GM18873 (cell line): ENCODE measurements around the gene VAV2.
"Not testable (repeated sequence)": the region's sequence is repeated elsewhere in the genome, so short reads cannot be mapped to it uniquely, and the experiment has no call there.

ENCODE experiments used
- ATAC-seq: cut with Tn5 transposase; IDR thresholded peaks from one replicate; pipeline ENCODE4 v1.9.1; 2021; ENCODE audit warnings: mild to moderate bottlenecking, moderate library complexity, moderate number of reproducible peaks; ENCODE audit not compliant: unreplicated experiment, low FRiP score

VAV2 gene

DNA sequence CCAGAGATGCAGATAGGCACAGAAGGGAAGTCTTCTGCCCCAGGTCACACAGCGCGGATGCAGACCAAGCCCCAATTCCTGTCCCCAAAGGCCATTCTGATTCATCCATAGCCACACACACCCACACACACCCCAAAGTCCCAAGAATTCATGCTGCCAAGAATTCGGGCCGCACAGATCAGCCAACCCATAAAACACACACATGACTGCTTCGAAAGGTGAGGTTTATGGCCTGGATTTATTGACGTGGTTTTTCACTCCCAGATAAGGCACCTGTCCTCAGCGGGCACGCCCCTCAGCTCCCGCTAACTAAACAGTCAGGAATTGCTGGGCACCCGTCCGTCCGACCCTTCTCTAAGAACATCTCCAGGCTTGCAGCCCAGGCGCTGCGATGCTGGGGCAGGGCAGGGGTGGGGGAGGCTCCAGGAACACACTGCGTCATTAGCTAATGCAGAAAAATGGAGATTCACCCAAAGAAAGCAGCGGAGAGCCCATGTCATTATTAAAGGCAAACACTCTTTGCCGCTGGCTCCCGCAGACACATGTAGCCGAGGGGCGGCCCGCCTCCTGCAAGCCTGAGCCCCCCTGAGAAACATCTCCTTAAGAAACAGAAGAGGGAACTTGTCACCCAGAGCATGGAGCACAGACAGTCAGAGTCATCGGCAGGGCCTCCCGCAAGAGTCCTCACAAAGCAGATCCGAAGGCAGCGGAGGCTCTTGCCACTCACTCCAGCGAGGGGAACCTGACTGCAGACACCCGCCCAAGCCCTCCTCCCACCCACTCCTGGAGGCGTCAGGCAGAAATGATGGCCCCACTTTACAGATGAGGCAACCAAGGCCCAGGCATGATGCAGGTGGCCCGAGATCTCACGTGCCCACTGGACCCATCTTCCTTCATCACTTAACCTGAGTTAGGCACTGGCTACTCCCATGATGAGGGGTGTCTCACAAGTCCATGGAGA is 19.9 kb downstream of the VAV2 start:
- no peak for ATAC-seq

DNA sequence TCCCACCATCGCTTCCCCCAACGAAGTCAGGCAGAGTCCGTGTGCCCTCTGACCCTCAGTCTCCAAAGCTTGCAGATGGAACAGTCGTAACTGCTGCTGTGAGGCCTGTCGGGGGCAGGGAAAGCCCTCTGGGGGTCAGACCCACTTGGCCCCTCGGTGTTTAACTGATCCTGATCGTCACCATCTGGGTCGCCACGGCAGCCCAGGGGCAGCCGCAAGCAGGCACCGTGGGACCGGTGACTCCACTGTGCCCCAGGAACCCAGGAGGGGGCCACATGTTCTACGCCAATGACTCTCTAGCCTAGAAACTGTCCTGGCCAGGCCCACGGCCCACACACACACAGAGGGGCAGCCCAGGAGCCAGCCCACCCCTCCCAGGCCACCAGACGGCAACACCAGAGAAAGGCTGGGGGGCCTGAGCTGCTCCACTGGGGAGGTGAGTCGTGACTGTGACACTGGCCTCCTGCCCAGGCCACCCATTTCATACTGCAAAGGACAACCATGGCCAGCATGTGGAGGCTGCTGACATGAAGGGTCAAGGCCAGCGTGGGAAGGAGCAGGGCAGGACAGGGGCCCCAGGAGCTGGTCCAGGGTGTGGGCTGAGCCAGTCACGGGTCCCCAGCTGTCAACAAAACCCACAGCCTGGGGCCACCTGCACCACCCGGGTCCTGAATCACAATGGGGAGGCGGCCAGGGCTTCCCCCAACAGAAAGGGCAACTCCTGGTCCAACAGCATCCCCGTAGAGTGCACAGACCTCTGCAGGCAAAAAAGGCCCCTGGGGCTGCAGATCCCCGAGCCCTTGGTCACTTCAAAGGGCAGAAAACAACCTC is 20.8 kb downstream of the VAV2 start:
- no peak for ATAC-seq

DNA sequence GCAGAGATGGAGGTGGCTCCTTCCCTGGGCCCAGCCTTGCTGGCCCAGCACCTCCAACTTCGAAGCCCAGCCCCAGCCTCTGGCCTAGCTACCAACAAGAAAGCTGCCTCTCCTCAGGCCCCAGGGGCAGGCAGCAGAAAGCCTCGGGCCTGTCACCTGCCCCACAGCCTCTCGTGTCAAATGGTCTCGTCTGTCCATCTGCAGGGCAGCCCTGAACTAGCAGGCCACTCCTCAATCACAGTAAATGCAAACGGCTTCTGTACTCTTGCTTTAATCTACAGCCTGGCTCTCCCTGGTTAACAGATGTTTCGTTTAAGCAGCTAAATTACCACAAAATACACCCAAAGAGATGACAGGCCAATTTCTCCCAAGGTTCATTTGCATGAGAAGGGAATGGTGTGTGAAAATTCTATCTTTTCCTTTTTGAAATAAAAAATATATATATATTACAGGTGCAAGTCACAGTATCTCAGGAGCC is 21.5 kb downstream of the VAV2 start:
- no peak for ATAC-seq

DNA sequence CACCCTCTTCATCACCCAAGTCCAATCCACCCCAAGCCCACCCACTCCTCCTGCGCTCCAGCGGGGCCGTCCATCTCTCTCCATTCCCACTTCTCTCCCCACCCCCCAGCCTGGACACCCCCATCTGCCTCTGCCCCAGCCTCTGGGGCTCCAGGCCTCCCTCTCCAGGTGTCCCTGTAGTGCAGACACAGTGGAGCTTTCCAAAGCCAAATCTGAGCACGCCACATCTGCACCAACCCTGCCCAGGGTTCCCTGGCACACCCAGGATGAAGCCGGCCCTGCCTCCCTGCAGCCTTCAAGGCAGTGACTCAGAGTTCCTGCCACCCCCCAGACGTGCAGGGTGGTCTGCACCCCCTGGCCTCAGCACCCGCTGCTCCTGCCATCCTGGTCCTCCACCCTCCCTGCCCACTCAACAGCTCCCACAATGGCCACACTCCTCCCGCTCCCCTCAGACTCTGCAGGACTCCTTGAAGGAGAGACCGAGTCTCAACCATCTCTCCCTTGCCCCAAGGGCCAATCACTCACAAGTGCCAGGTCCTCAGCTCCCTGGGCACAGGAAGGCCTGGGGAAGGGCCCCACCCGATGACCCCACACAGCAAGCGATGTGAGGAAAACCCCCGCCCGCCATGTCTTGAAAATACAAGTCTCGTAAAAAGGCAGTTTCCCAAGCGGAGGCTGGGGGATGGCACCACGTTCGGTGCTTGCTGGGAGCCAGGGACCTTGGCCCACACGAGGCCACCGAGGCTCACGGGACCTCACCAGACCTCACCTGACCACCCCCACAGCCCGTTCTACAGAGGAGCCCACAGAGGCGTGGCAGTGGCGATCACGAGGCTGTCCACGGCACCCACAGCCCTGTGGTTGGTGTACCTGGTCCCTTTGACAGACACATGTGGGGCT is 22.2 kb downstream of the VAV2 start:
- ATAC-seq: no peak

DNA sequence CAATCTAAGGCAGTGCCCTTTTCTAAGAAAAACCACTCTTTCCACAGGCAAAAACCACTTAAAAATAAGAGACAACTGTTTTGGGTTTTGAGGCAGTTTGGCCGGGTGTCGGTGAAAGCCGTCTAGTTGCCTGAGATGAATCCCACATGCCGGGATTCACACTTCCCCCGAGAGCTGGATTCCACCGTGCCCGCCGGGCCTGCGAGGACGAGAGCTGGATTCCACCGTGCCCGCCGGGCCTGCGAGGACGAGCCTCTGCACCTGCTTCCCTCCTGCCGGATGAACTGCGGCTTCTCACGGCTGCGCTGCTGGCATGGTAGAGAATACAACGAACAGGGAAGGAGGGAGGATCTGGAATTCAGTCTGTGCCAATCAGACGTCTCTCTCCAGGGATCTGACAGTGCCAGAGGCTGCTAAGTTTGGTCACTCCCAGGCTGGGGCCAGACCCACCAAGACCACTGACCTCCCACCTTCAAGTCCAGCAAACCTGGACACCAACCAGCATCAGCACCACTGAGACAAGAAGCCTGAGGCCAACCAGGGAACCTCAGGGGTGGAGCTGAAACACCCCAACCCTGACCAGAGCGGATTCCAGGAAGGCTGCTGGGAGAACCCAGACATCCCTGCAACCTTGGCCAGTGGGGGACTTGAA is 23.0 kb downstream of the VAV2 start:
- no peak for ATAC-seq

DNA sequence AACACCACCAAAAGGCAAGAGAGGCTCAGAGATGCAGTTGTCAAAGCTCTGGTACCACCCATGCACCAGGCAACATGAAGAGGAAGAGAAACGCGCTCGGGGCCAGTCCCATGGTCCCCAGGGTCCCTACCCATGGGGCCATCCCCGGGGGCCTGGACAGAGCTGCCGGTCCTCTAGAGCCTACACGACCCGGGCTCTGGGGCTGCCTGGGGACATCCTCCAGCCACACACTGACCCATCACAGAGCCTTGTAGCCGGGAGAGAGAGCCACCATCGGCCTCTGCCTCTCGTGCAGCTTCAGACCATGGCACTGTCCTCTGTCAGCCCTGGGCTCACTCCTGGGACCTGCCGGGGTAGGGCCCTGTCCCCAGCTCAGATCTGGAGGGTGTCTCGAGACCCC is 23.7 kb downstream of the VAV2 start:
- no peak for ATAC-seq

DNA sequence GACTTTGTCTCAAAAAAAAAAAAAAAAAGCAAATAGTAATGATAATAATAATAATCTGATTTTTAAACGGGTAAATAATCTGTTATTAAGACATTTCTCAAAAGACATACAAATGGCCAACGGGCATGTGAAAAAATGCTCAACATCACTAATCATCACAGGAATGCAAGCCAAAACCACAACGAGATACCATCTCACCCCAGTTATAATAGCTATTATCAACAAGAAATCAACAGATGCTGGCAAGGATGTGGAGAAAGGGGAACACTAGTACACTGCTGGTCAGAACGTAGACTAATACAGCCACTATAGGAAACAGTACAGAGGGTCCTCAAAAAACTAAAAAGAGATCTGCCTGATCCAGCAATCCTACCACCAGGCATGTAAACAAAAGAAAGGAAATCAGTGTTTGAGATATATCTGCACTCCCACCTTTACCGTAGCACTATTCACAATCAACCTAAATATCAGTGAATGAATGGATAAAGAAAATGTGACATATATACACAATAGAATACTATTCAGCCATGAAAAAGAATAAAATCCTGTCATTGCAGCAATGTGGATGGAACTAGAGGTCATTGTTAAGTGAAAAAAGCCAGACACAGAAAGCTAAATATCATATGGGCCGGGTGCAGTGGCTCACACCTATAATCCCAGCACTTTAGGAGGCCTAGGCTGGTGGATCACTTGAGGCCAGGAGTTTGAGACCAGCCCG is 24.9 kb downstream of the VAV2 start:
- no peak for ATAC-seq

DNA sequence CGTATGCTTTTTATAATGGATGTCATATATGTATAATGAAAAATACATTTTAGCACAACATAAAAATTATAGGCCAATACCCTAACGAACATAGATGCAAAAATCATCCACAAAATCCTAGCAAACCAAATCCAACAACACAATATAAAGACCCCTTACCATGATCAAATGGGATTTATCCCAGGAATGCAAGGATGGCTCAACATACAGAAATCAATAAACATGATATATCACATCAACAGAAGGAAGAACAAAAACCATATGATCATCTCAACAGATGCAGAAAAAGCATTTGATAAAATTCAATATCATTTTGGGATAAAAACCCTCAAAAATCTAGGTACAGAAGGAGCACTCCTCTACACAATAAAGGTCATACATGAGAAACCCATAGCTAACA is 27.7 kb downstream of the VAV2 start:
- ATAC-seq: no peak

DNA sequence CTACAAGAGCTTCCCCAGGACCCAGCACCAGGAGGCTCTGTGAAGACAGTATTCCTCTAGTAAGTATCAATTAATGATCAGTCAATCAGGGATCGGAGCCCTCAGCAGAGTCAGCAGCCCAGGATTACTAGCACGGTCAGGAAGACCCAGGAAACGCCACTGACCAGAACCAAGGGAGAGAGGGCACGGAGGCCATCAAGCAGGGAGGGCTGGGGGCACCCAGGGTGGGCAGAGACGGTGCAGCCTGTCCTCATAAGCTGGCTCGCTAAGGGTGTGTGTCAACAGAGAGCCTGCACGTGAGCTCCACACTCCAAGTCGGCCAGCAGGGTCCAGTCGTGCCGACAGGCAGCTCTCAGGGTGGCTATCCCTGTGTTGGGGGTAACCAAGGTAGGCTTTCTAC is 29.0 kb downstream of the VAV2 start:
- ATAC-seq: no peak

DNA sequence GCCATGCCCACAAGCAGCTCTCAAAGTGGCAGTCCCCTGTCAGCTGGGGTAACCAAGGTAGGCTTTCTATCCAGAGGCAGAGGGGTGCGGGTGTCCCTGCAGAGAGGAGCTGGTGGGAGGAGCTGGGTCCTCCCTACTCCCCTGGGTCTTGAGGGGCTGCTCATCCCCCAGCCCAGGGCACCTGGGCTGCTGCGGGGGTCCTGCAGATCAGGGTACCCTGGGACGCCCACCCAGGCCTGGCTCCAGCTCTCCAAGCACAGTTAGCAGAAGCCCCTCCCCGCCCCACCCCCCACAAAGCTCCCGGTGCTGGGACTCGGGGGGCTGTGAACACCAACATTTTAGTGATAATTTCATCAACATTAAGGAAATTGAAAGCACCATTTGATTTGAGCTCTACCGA is 29.8 kb downstream of the VAV2 start:
- ATAC-seq: no peak

DNA sequence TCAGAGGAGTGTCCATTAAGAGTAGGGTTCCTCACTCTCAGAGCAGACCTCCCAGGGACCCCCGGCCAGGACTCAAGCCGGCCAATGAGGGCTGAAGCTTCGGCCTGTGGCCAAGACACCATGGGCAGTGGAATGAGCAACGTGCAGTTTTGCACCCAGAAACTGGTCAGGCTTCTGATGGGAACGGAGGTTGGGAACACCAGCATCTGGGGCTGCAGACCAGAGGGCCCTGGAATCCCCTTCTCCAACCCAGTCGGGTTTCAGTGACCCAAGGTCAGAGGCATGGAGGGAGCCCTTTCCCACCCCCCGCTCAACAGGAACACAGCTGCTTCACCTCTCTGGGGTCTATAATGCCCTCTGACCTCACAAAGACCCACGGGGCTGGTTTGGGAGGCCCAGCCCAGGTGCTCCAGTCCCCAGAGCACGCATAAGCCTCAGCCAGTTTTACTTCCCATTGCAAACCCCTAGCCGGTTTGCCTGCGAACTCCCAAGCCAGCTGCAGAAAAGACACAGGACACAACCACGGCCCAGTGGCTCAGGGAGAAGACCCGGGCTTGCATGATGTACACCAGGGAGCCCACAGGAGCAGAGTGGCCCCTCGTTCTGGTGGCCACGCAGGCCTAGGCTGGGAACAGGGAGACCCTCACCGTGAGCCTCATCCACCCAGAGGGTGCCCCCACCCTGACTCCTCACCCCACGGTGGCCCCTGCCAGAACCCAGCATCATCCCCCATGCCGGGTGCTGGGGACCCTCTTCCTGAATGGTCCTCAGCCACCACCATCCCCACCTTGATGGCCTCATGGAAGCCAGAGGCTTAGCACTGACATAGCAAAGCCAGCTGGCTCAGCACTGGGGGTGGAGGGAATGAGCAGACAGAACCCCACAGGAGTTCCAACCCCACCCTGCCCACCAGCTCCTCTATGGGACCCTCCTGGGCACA is 30.6 kb downstream of the VAV2 start:
- ATAC-seq: no peak

DNA sequence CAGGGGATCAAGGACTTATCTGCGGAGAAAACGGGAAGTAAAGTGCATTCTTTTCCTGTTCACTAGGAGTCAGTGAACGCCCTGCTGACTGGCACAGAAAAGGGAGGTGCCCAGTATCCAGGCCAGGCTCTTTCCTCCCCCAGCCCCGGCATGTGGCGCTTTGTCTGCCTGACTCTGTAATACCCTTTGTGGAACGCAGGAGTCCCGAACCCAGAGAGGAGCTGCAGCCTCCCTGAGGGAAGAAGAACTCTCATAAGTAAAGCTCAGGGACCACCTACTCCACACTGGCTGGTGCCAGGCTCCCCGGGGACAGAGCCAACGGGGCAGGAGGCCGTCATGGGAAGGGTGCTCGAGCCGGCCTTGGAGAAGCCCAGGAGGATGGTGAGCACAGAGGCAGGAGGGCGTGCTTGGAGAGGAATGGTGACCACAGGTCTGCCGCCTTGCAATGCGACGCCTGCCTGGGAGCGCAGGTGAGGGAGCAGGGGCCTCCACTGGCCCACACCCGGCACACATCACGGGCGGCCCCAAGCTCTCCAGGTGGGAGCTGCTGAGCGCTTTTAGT is 31.5 kb downstream of the VAV2 start:
- ATAC-seq: no peak

DNA sequence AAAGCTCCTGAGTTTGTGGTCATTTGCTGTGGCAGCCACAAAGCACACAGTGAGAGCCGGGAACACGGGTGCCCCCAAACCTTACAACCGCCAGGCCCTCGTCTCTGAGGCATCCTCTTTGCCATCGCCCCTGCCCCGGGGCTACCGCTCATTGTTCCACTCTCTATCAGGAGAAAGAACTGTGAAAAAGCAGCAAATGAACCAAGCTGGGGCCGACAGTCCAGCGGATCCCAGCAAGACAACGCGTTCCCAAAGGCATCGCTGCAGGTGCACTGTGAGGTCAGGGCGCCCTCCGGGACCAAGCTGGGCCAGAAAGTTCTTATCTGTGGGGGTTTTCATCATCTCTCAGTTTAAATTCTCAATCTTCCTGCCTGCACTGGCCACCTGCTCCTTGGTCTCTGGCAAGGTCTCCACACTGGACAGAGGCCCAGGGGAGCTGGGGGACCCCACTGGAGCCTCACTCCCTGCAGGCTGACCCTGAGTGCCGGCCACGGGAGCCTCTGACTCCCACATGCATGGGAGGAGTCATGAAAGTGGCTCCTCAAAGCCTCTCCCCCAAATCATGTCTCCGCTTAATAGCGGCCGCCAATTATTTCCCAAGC is 32.1 kb downstream of the VAV2 start:
- ATAC-seq: no peak

DNA sequence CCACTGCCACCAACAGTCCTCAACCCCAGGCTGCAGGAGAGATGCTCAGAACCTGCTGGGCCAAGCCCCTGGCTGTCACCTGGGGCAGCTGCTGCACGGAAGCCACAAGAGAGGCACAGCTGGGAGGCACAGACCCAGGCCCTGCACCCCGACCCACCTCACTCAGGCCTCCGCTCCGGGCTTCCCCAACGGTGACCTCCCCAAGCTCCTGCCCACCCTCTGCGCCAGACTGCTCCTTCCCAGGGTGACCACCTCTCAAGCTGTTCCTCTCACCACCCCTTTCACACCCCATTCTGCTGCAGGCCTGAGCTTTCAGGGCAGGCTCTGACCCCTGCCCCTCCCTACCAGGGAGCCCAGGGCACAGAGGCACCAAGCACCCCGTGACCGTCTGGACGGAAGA is 33.0 kb downstream of the VAV2 start:
- ATAC-seq: no peak

DNA sequence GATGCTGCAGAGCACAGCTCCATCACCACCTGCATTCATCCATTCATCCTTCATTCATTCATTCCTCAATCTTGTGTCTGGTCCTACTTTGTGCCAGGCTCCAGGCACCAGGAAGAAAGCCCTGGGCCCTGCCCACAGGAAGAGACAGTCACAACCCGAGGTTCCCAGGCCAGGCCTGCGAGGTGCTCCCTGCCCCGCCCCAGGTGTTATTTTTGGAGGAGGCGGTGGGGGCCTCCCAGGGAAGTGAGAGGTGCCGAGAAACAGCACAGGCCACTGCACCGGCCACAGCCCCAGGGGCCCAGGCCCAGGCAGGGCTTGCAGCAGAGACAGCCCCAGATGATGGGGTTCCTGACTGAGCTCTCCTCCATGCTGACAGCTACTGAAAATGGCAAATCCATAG is 33.4 kb downstream of the VAV2 start:
- ATAC-seq: no peak

DNA sequence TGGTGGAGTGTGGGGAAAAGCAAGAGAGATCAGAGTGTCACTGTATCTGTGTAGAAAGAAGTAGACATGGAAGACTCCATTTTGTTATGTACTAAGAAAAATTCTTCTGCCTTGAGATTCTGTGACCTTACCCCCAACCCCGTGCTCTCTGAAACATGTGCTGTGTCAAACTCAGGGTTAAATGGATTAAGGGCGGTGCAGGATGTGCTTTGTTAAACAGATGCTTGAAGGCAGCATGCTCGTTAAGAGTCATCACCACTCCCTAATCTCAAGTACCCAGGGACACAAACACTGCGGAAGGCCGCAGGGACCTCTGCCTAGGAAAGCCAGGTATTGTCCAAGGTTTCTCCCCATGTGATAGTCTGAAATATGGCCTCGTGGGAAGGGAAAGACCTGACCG is 34.4 kb downstream of the VAV2 start:
- ATAC-seq: not testable (repeated sequence)

DNA sequence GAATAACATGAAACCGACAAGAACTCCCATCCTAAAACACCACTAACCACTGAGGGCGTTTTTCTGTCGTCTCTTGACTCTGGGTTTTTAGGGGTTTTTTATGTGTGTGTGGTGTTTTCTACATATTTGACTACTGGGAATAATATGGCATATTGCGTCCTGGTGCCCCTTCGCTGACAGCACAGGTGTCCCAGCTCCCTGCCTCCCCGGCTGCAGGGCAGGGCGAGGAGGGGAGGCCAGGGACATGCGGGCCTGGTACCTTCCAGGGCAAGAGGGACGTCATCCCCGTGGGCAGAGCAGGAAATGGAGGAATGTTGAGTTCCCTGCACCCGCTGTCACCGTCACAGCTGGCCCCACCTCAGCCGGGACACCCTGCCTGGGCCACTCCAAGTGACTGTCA is 34.8 kb downstream of the VAV2 start:
- no peak for ATAC-seq
